CD14-positive monocyte (primary cell): Measurements from ENCODE around the gene ARHGAP9. TPM values are rescaled to one million over a fixed set of nuclear protein-coding genes. Genes with fewer than 3 reads are reported as not detected.
"Not testable (repeated sequence)": the region's sequence is repeated elsewhere in the genome, so short reads cannot be mapped to it uniquely, and the experiment has no call there.

Experiments used
- DNase-seq, 3 donors: peaks; one replicate each; pipeline ENCODE4 v3.0.0-alpha.2; 2011 to 2022
- H2AFZ ChIP-seq: 2 replicates; pipeline ENCODE4 v1.6.0; 2012; ENCODE audit warnings: mild to moderate bottlenecking, low read depth, low read length, inconsistent platforms; ENCODE audit not compliant: insufficient read depth, poor library complexity, severe bottlenecking
- H3K27ac ChIP-seq, 2 donors: 1 replicate in 1 of 2; 2 replicates in 1 of 2; pipeline ENCODE4 v1.5.1; 2012 to 2013; ENCODE audit warnings: low read length in 2 of 2, control low read depth in 1 of 2, inconsistent platforms in 1 of 2, low read depth in 1 of 2, mild to moderate bottlenecking in 1 of 2
- H3K27me3 ChIP-seq, 2 donors: one replicate each; pipeline versions ENCODE4 v1.6.0 to v1.6.1; 2011 to 2013; ENCODE audit warnings: low read length in 2 of 2; ENCODE audit not compliant: control insufficient read depth in 2 of 2, insufficient read depth in 2 of 2
- H3K36me3 ChIP-seq, 2 donors: replicated peaks in 1 of 2; 1 replicate in 1 of 2; 2 replicates in 1 of 2; pipeline versions ENCODE4 v1.5.1 to v1.6.1; 2012 to 2013; ENCODE audit warnings: low read length in 2 of 2, control low read depth in 1 of 2, inconsistent platforms in 1 of 2, mild to moderate bottlenecking in 1 of 2; ENCODE audit not compliant: insufficient read depth in 2 of 2, control insufficient read depth in 1 of 2
- H3K4me1 ChIP-seq, 2 donors: 1 replicate in 1 of 2; 2 replicates in 1 of 2; pipeline versions ENCODE4 v1.5.1 to v1.6.1; 2012 to 2013; ENCODE audit warnings: low read length in 2 of 2, control low read depth in 1 of 2, inconsistent platforms in 1 of 2, mild to moderate bottlenecking in 1 of 2, moderate library complexity in 1 of 2; ENCODE audit not compliant: insufficient read depth in 2 of 2, control insufficient read depth in 1 of 2
- H3K4me2 ChIP-seq: replicated peaks from 2 replicates; pipeline ENCODE3; 2012; ENCODE audit warnings: low read length, moderate library complexity, mild to moderate bottlenecking; ENCODE audit not compliant: poor library complexity, severe bottlenecking; ENCODE audit errors: extremely low read depth
- H3K4me3 ChIP-seq, 3 experiments: fragments of 200-600 bp in 1 of 3; sonication (generic) in 1 of 3; replicated peaks in 1 of 3; 1 replicate in 2 of 3; 2 replicates in 1 of 3; pipeline ENCODE4 v1.5.1; 2011 to 2013; ENCODE audit warnings: low read length in 3 of 3, mild to moderate bottlenecking in 3 of 3, control low read depth in 2 of 3, low read depth in 2 of 3, inconsistent platforms in 1 of 3, moderate library complexity in 1 of 3
- H3K79me2 ChIP-seq: 2 replicates; pipeline ENCODE4 v1.6.0; 2012; ENCODE audit warnings: mild to moderate bottlenecking, control low read depth, inconsistent platforms, low read length, moderate library complexity; ENCODE audit not compliant: insufficient read depth
- H3K9ac ChIP-seq: 2 replicates; pipeline ENCODE4 v1.6.0; 2017; ENCODE audit warnings: low read length, mild to moderate bottlenecking; ENCODE audit not compliant: insufficient read depth, poor library complexity, severe bottlenecking
- H3K9me3 ChIP-seq, 2 donors: replicated peaks in 1 of 2; 1 replicate in 1 of 2; 2 replicates in 1 of 2; pipeline versions ENCODE4 v1.5.1 to v1.6.1; 2012 to 2013; ENCODE audit warnings: low read length in 2 of 2, control low read depth in 1 of 2; ENCODE audit not compliant: control insufficient read depth in 1 of 2, insufficient read depth in 1 of 2
- H4K20me1 ChIP-seq: 2 replicates; pipeline ENCODE4 v1.6.0; 2012; ENCODE audit warnings: mild to moderate bottlenecking, low read length, control low read depth, moderate library complexity; ENCODE audit not compliant: insufficient read depth
- H3K27ac Mint-ChIP-seq, 7 donors: one replicate each; pipeline ENCODE4 v1.8.0; 2020; ENCODE audit warnings: mild to moderate bottlenecking in 7 of 7, mixed read lengths in 7 of 7, moderate library complexity in 6 of 7, inconsistent platforms in 2 of 7
- H3K27me3 Mint-ChIP-seq, 3 donors: one replicate each; pipeline ENCODE4 v1.8.0; 2021 to 2022; ENCODE audit warnings: low read depth in 3 of 3, mild to moderate bottlenecking in 3 of 3, mixed read lengths in 3 of 3, moderate library complexity in 3 of 3, inconsistent platforms in 1 of 3
- H3K36me3 Mint-ChIP-seq, 2 donors: one replicate each; pipeline ENCODE4 v1.8.0; 2020; ENCODE audit warnings: mixed read lengths in 2 of 2, inconsistent platforms in 1 of 2, mild to moderate bottlenecking in 1 of 2
- H3K4me1 Mint-ChIP-seq: one replicate; pipeline ENCODE4 v1.8.0; 2020; ENCODE audit warnings: mild to moderate bottlenecking, mixed read lengths
- H3K4me3 Mint-ChIP-seq, 2 donors: one replicate each; pipeline ENCODE4 v1.8.0; 2020; ENCODE audit warnings: mild to moderate bottlenecking in 2 of 2, mixed read lengths in 2 of 2, moderate library complexity in 1 of 2
- H3K9me3 Mint-ChIP-seq, 7 donors: one replicate each; pipeline ENCODE4 v1.8.0; 2020 to 2022; ENCODE audit warnings: mixed read lengths in 7 of 7, mild to moderate bottlenecking in 6 of 7, moderate library complexity in 6 of 7, inconsistent platforms in 2 of 7
- CTCF ChIP-seq: fragments of 200-600 bp; IDR thresholded peaks from one replicate; pipeline ENCODE4 v1.8.0; 2022; ENCODE audit warnings: antibody characterized with exemption, mild to moderate bottlenecking
- WGBS: methylation state at CpG from one replicate; pipeline ENCODE4 v1.1.5; 2013; ENCODE audit warnings: missing lambda C conversion rate; ENCODE audit not compliant: insufficient coverage; 5-methylcytosine and 5-hydroxymethylcytosine counted together
- intact Hi-C, 2 donors: fragments of 100-400 bp; cut with micrococcal nuclease; formaldehyde crosslinking; loops; one replicate each; pipeline versions ENCODE4 v1.15.0 to v1.15.1; 2023
- polyA plus RNA-seq, 3 donors: library from polyadenylated mRNA; depleted of rRNA in 1 of 3; unstranded in 2 of 3; stranded (reverse) in 1 of 3; fragments of 300-500 nt in 2 of 3; fragments of >200 nt in 1 of 3; fragmentation: Illumina TruSeq in 2 of 3; gene quantifications; 1 replicate in 2 of 3; 2 replicates in 1 of 3; pipeline ENCODE4 v1.2.3, GENCODE V29; 2012 to 2021

The ARHGAP9 gene
- polyA plus RNA-seq, 3 donors = 211 to 581 (median 213) TPM

- H3K4me3 ChIP-seq, H3K79me2 ChIP-seq, H3K4me2 ChIP-seq, H3K27me3 Mint-ChIP-seq, intact Hi-C loops, H2AFZ ChIP-seq, H3K27ac ChIP-seq, DNase-seq, H3K4me1 Mint-ChIP-seq, H4K20me1 ChIP-seq, H3K4me3 Mint-ChIP-seq, H3K9me3 Mint-ChIP-seq, H3K27me3 ChIP-seq, H3K4me1 ChIP-seq, H3K9ac ChIP-seq, H3K9me3 ChIP-seq: not testable (repeated sequence)
- peaks cover 63 to 81% of the 10 kb centered on the region in 2 donors for H3K36me3 ChIP-seq
- WGBS = no CpG with 5 or more reads among the region's 4 CpGs
- Mint-ChIP-seq H3K36me3 (peaks cover 70 to 86% of the 10 kb centered on the region in 2 donors), H3K27ac (peak overlapping the region in 1 of 7 donors; percentile 10)
Observed at GRCh38 chr12:57506541-57506940, 26.9 kb upstream of the ARHGAP9 start.

GRCh38 chr12:57502311-57502969 lies 22.8 kb upstream of the ARHGAP9 start:
- intact Hi-C loops, H4K20me1 ChIP-seq, H3K27ac ChIP-seq, H3K79me2 ChIP-seq, H3K4me3 Mint-ChIP-seq, H3K27me3 Mint-ChIP-seq, H3K9me3 ChIP-seq, H3K9me3 Mint-ChIP-seq, H3K27me3 ChIP-seq, H3K4me1 ChIP-seq, H3K9ac ChIP-seq, H3K4me1 Mint-ChIP-seq, H2AFZ ChIP-seq, H3K4me3 ChIP-seq, H3K4me2 ChIP-seq, DNase-seq: not testable (repeated sequence)
- Mint-ChIP-seq H3K36me3 (peaks cover 78 to 93% of the 10 kb centered on the region in 2 donors), H3K27ac (peak overlapping the region in 1 of 7 donors; percentile 73)
- peaks cover 74 to 90% of the 10 kb centered on the region in 2 donors for H3K36me3 ChIP-seq
- WGBS = 100% methylated on average over 5 of the region's 22 CpGs

GRCh38 chr12:57500213-57500612 lies 20.5 kb upstream of the ARHGAP9 start:
- Mint-ChIP-seq H3K4me1 (no peaks in the 10 kb centered on the region), H3K4me3 (no peak overlapping the region), H3K27ac (peak overlapping the region in 1 of 7 donors; percentile 32), H3K9me3 (peaks cover 0 to 2% (median 0%) of the 10 kb centered on the region in 7 donors), H3K36me3 (peaks cover 79 to 99% of the 10 kb centered on the region in 2 donors), H3K27me3 (peaks cover 0 to 2% (median 0%) of the 10 kb centered on the region in 3 donors)
- Histone ChIP-seq H3K27ac (no peak overlapping the region), H3K79me2 (no peaks in the 10 kb centered on the region), H3K27me3 (no peaks in the 10 kb centered on the region), H3K4me1 (no peaks in the 10 kb centered on the region), H3K9me3 (no peaks in the 10 kb centered on the region), H4K20me1 (peaks cover 10% of the 10 kb centered on the region), H3K4me3 (no peak overlapping the region), H3K9ac (no peak overlapping the region), H3K36me3 (peaks cover 70 to 93% of the 10 kb centered on the region in 2 donors), H3K4me2 (no peak overlapping the region), H2AFZ (no peak overlapping the region)
- TF ChIP-seq CTCF = no peak
- WGBS = 96% methylated on average over 9 of the region's 11 CpGs
- DNase-seq = no peak
- intact Hi-C loops = no loop called here
